Keratinocyte (primary cell): ENCODE measurements around the gene DLX6. TPM values are rescaled to one million over a fixed set of nuclear protein-coding genes. Genes with fewer than 3 reads are reported as not detected.

Source experiments
- DNase-seq: peaks from one replicate; pipeline ENCODE4 v3.0.0-alpha.2; 2011; ENCODE audit warnings: low read depth, missing footprints, low spot score
- FAIRE-seq: peaks from 2 replicates; lab custom pipeline; 2011; peaks lifted over from hg19 to GRCh38; lab: Jason Lieb, UNC
- H2AFZ ChIP-seq: 2 replicates; pipeline ENCODE4 v1.6.0; 2012; ENCODE audit warnings: low read length, control low read depth, inconsistent platforms; ENCODE audit not compliant: control insufficient read depth
- H3K27ac ChIP-seq: 2 replicates; pipeline ENCODE4 v1.5.1; 2011; ENCODE audit warnings: low read length; ENCODE audit not compliant: control insufficient read depth, insufficient read depth
- H3K27me3 ChIP-seq: 3 replicates; pipeline ENCODE4 v1.6.0; 2011; ENCODE audit warnings: low read length; ENCODE audit not compliant: control insufficient read depth, insufficient read depth; ENCODE audit errors: extremely low read depth
- H3K36me3 ChIP-seq, 2 experiments: 2 replicates in 1 of 2; 3 replicates in 1 of 2; pipeline ENCODE4 v1.5.1; 2011; ENCODE audit warnings: low read length in 2 of 2, mild to moderate bottlenecking in 1 of 2; ENCODE audit not compliant: control insufficient read depth in 2 of 2, insufficient read depth in 2 of 2; ENCODE audit errors: extremely low read depth in 1 of 2
- H3K4me1 ChIP-seq: 3 replicates; pipeline ENCODE4 v1.5.1; 2011; ENCODE audit warnings: low read length; ENCODE audit not compliant: control insufficient read depth, insufficient read depth; ENCODE audit errors: extremely low read depth
- H3K4me2 ChIP-seq: 3 replicates; pipeline ENCODE4 v1.6.0; 2011; ENCODE audit warnings: low read depth, low read length; ENCODE audit not compliant: control insufficient read depth, insufficient read depth; ENCODE audit errors: extremely low read depth
- H3K4me3 ChIP-seq, 3 experiments: fragments of 200-600 bp in 1 of 3; sonication (generic) in 1 of 3; 2 replicates in 2 of 3; 3 replicates in 1 of 3; pipeline ENCODE4 v1.5.1; 2011 to 2016; ENCODE audit warnings: low read length in 3 of 3, mild to moderate bottlenecking in 3 of 3, control low read depth in 2 of 3, inconsistent platforms in 1 of 3, low read depth in 1 of 3, mixed read lengths in 1 of 3, mixed run types in 1 of 3, moderate library complexity in 1 of 3; ENCODE audit not compliant: control insufficient read depth in 2 of 3, insufficient read depth in 2 of 3; ENCODE audit errors: extremely low read depth in 1 of 3
- H3K79me2 ChIP-seq: 2 replicates; pipeline ENCODE4 v1.6.0; 2012; ENCODE audit warnings: low read length; ENCODE audit not compliant: control insufficient read depth, insufficient read depth
- H3K9ac ChIP-seq: 3 replicates; pipeline ENCODE4 v1.6.0; 2011; ENCODE audit warnings: low read length; ENCODE audit not compliant: control insufficient read depth, insufficient read depth; ENCODE audit errors: extremely low read depth
- H3K9me1 ChIP-seq: 3 replicates; pipeline ENCODE4 v1.6.0; 2011; ENCODE audit warnings: low read length; ENCODE audit not compliant: control insufficient read depth, insufficient read depth; ENCODE audit errors: extremely low read depth
- H3K9me3 ChIP-seq: 2 replicates; pipeline ENCODE4 v1.5.1; 2012; ENCODE audit warnings: low read depth, low read length; ENCODE audit not compliant: control insufficient read depth
- H4K20me1 ChIP-seq: 3 replicates; pipeline ENCODE4 v1.6.0; 2011; ENCODE audit warnings: low read length; ENCODE audit not compliant: control insufficient read depth, insufficient read depth; ENCODE audit errors: extremely low read depth
- CTCF ChIP-seq, 3 experiments: IDR thresholded peaks in 1 of 3; conservative IDR thresholded peaks in 1 of 3; optimal IDR thresholded peaks in 1 of 3; 2 replicates in 2 of 3; 3 replicates in 1 of 3; pipeline versions ENCODE3 to v1.5.1; 2011; ENCODE audit warnings: low read length in 3 of 3, mild to moderate bottlenecking in 3 of 3, moderate library complexity in 2 of 3, control low read depth in 1 of 3, inconsistent platforms in 1 of 3; ENCODE audit not compliant: insufficient read depth in 2 of 3; ENCODE audit errors: extremely low read depth in 1 of 3
- EZH2 ChIP-seq: IDR thresholded peaks from one replicate; pipeline ENCODE4 v1.6.1; 2012; ENCODE audit warnings: inconsistent platforms, mild to moderate bottlenecking, low read length, moderate library complexity
- dilution Hi-C: fragments of 300-500 bp; cut with MboI; formaldehyde crosslinking; loops from one replicate; pipeline ENCODE4 v1.7.0; 2020; ENCODE audit warnings: low sequenced_read_pairs; ENCODE audit not compliant: extremely low pct_ligation_motif_present
- polyA plus RNA-seq, 5 experiments: library from polyadenylated mRNA; depleted of rRNA in 3 of 5; stranded (reverse) in 3 of 5; stranded (forward) in 1 of 5; unstranded in 1 of 5; fragments of >200 nt; gene quantifications; 1 replicate in 1 of 5; 2 replicates in 3 of 5; 3 replicates in 1 of 5; pipeline versions ENCODE4 v1.2.1 to v1.2.3, GENCODE V29; 2011 to 2012; ENCODE audit warnings: missing spikeins in 2 of 5, low read depth in 1 of 5, low replicate concordance in 1 of 5

The DLX6 gene
- polyA plus RNA-seq, 1 donor (not counting 4 experiments of a cell fraction or from before 2014, with no cell fraction given): 0.05 TPM

- dilution Hi-C loops: no loop called here
- Histone ChIP-seq H3K27me3 (no peaks in the 10 kb centered on the region), H3K27ac (no peak overlapping the region), H3K79me2 (no peaks in the 10 kb centered on the region), H3K36me3 (no peaks in the 10 kb centered on the region), H2AFZ (no peak overlapping the region), H3K9ac (no peak overlapping the region), H3K4me1 (no peaks in the 10 kb centered on the region), H3K4me2 (no peak overlapping the region), H3K4me3 (no peak overlapping the region), H3K9me1 (no peaks in the 10 kb centered on the region), H3K9me3 (no peaks in the 10 kb centered on the region), H4K20me1 (no peaks in the 10 kb centered on the region)
- TF ChIP-seq CTCF (optimal IDR thresholded peaks at IDR 0.05 in 1 of 3, IDR thresholded peaks at IDR 0.05 in 1 of 3, conservative IDR thresholded peaks at IDR 0.05 in 1 of 3; ENCODE audit: extremely low read depth in 1 of 3, insufficient read depth in 2 of 3, low read length in 3 of 3) (no peak), EZH2 (no peak)
- DNase-seq (no peak), FAIRE-seq (no peak)
Measured at GRCh38 chr7:96962221-96962885, 43.0 kb upstream of the DLX6 start.

GRCh38 chr7:96968981-96969380 lies 36.4 kb upstream of the DLX6 start:
- no peak for TF ChIP-seq EZH2
- TF ChIP-seq CTCF (optimal IDR thresholded peaks at IDR 0.05 in 1 of 3, IDR thresholded peaks at IDR 0.05 in 1 of 3, conservative IDR thresholded peaks at IDR 0.05 in 1 of 3; ENCODE audit: extremely low read depth in 1 of 3, insufficient read depth in 2 of 3, low read length in 3 of 3): no peak
- dilution Hi-C loops: no loop called here
- Histone ChIP-seq H3K79me2 (no peaks in the 10 kb centered on the region), H3K4me3 (no peak overlapping the region), H3K27ac (no peak overlapping the region), H3K9me3 (no peaks in the 10 kb centered on the region), H3K9ac (no peak overlapping the region), H3K9me1 (no peaks in the 10 kb centered on the region), H3K27me3 (no peaks in the 10 kb centered on the region), H4K20me1 (no peaks in the 10 kb centered on the region), H3K4me1 (no peaks in the 10 kb centered on the region), H3K4me2 (no peak overlapping the region), H2AFZ (no peak overlapping the region), H3K36me3 (no peaks in the 10 kb centered on the region)
- no peak for DNase-seq
- no peak for FAIRE-seq
